Stimulated activated naive CD8-positive, alpha-beta T cell treated with anti-CD3 and anti-CD28 coated beads, Interleukin-15, Interleukin-2, amounts not matched to agents 100 U/mL and 50 U/mL, for 24 hours (primary cell): ENCODE measurements around the gene VIPR1.
A peak's percentile ranks its signal among the peaks of the same experiment; 100 is the strongest.
"Not testable (repeated sequence)": the region's sequence is repeated elsewhere in the genome, so short reads cannot be mapped to it uniquely, and the experiment has no call there.

Source experiments
- ATAC-seq: fragments of 150-1000 bp; cut with Tn5 transposase; one replicate; pipeline ENCODE4 v1.10.0; 2021
- DNase-seq: peaks from one replicate; pipeline ENCODE4 v3.0.0; 2021

The VIPR1 gene

DNA sequence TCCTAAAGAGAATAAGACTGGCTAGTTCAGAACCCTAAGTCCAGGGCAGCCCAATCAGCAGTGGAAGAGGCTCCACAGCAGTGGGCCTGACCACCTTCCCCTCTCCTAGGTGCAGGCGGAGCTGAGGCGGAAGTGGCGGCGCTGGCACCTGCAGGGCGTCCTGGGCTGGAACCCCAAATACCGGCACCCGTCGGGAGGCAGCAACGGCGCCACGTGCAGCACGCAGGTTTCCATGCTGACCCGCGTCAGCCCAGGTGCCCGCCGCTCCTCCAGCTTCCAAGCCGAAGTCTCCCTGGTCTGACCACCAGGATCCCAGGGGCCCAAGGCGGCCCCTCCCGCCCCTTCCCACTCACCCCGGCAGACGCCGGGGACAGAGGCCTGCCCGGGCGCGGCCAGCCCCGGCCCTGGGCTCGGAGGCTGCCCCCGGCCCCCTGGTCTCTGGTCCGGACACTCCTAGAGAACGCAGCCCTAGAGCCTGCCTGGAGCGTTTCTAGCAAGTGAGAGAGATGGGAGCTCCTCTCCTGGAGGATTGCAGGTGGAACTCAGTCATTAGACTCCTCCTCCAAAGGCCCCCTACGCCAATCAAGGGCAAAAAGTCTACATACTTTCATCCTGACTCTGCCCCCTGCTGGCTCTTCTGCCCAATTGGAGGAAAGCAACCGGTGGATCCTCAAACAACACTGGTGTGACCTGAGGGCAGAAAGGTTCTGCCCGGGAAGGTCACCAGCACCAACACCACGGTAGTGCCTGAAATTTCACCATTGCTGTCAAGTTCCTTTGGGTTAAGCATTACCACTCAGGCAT, 33.7 kb downstream of the VIPR1 start:
- DNase-seq (peak; percentile 49), ATAC-seq (no peak)

GRCh38 chr3:42537350-42537749, 34.9 kb downstream of the VIPR1 start:
- ATAC-seq (no peak), DNase-seq (no peak)

GRCh38 chr3:42539871-42540714, 37.6 kb downstream of the VIPR1 start:
- peak; percentile 77 for DNase-seq
- ATAC-seq: peak; percentile 57

GRCh38 chr3:42541079-42541478, 38.6 kb downstream of the VIPR1 start:
- DNase-seq: no peak
- ATAC-seq: no peak

- ATAC-seq: no peak
These were observed 42.2 kb downstream of the VIPR1 start for GRCh38 chr3:42544492-42545283.

GRCh38 chr3:42545284-42545900, 42.9 kb downstream of the VIPR1 start:
- ATAC-seq (no peak), DNase-seq (no peak)

More at GRCh38 chr3:42544492-42545283, 42.2 kb downstream of the VIPR1 start:
- DNase-seq: no peak

GRCh38 chr3:42546691-42547213, 44.3 kb downstream of the VIPR1 start:
- ATAC-seq (no peak), DNase-seq (no peak)

GRCh38 chr3:42547401-42547945, 45.0 kb downstream of the VIPR1 start:
- DNase-seq (peak; percentile 71), ATAC-seq (peak; percentile 63)

DNA sequence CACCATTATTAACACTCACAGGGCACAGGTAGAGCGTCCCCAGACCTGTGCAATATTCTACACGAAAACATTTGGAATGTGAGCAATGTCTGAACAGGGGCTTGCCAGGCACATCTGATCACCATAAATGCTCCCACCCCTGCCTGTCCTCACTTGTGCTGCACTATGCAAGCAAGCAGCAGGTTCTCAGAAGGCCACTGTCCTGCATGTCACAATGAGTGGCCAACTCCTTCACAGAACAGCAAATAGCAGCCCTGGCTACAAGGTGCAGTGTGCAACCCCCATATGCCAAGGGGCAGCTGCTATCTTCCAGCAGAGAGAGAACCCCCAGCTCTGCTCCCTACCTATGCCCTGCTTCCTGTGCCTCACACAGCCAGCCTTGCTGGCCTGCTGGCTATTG, 46.7 kb downstream of the VIPR1 start:
- DNase-seq: no peak
- no peak for ATAC-seq

DNA sequence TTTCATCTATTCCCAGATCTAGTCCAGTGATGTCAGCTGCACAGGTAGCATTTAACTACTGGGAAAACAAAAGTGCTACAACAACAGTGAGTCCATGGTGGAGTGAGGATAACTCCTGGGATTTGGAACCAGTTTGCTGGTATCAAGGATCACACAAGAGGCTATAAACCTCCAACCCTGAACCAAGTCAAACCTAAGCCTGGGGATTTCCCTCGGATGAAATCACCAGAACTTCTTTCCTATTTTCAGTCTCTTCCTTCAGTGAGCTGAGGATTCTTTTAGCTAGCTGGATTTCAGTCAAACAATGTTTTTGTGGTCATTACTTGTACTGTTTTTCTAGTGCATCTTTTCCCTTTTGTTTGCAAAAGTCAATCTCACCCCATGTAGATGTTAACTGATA, 47.8 kb downstream of the VIPR1 start:
- ATAC-seq (no peak), DNase-seq (no peak)

DNA sequence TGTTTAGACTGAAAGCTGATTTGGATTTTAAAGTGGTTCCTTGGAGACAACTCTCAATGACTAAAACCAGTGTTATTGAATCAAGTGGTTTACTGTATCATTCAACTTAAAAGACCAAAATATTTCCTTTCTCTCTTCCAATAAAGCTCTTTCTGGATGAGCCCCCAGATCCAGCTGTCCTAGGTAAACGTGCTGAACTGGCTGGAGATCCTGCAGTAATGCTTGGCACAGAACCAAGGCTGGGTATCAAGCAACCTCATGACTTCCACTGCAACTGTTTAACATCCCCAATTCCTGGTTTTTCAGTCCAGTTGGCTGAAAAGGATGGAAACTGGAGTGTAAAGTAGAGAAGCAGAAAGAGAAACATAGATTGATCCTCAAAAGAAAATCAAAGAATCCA, 50.4 kb downstream of the VIPR1 start:
- DNase-seq (no peak), ATAC-seq (no peak)

- ATAC-seq (peak; percentile 90), DNase-seq (no peak)
These were observed 53.7 kb downstream of the VIPR1 start for GRCh38 chr3:42556089-42556632.

DNA sequence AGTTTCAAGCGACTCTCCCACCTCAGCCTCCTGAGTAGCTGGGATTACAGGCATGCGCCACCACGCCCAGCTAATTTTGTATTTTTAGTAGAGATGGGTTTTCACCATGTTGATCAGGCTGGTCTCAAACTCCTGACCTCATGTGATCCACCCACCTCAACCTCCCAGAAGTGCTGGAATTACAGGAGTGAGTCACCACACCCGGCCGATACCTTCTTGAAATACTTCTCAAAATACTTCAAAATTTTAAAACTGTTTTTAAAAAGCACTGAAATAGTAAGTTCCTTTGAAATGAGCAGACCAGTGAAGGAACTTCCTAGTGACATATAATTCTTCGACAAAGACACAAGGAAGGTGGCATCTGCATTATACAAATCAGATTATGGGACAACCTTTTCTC, 54.4 kb downstream of the VIPR1 start:
- not testable (repeated sequence) for DNase-seq, ATAC-seq

DNA sequence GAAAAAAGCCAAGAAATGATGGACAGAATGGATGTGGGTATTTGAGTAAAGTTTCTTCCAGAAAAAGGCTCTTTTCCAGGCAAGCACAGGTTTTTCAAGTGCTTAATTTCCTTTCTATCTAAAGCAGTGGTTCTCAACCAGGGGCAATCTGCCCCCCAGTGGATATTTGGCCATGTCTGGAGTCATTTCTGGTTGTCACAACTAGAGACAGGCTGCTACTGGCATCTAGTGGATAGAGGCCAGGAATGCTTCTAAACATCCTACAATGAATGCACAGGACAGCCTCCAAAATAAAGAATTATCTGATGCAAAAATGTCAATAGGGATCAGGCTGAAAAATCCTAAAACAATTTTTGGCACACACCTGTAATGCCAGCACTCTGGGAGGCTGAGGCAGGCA, 55.4 kb downstream of the VIPR1 start:
- no peak for ATAC-seq
- no peak for DNase-seq

DNA sequence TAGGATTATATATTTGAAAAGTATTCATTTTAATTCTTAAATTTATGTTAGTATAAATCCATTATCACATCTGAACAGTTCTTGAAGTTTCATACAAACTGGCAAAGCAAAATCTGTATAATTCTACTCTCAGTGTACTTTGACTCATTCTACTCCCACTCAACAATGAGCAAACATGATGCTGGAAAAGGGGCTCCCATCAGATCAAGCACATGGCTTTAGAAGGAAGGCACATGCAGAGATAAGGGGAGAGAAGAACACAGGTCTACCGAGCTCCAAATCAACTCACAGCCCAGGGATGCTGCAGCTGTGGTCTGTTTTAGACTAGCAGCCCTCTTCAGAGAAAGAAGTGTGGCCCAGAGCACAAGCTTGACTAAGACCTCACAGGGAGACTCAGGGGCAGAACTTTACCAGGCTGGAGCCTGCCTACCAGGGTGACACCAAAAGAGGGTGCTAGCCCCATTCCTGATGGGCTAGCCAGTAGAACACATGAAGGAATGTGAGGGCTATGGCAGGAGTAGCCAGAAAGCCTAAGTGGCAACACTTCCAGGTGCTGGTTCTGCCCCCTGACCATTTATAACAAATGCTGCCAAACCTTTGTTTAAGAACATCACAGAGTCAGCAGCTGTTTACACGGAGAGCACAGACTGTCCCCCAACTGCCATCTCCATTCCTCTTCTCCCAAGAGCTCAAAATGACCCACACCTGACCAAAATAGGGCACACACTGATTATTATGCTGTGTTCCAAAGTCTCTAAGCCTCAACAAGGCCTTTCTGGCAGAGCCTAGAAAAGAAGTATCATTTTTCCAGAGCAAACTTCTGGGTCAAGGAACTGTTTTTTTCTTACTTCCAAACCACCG, 59.8 kb downstream of the VIPR1 start:
- ATAC-seq (peak; percentile 49), DNase-seq (no peak)

GRCh38 chr3:42569593-42570142, 67.2 kb downstream of the VIPR1 start:
- ATAC-seq (no peak), DNase-seq (no peak)

- ATAC-seq (peak; percentile 55), DNase-seq (peak; percentile 23)
These were observed 69.8 kb downstream of the VIPR1 start for GRCh38 chr3:42572278-42572677.

- no peak for DNase-seq
- ATAC-seq: no peak
These were observed 72.8 kb downstream of the VIPR1 start for GRCh38 chr3:42575137-42575741.

- no peak for DNase-seq
- ATAC-seq: no peak
These were observed 75.6 kb downstream of the VIPR1 start for GRCh38 chr3:42578054-42578453.
